ENCODE data around the gene TTLL13.

Gene TTLL13

DNA sequence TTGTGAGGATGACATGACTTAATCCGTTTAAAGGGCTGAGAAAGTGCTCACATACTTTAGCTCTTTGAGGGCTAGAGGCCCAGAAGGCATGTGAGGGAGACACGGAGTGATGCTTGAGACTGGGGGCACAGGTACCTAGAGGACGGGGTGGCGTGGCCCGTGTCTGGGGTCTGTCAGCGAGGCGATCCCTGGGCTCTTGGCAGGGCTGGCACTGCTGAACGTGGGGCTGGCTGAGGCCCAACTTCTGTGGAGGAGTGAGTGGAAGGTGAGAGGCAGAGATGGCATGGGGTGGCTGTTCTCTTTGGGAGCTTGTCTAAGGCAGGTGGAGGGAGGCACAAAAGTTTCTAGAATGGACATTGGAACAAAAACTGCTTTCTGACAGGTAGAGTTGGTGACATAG lies 38.8 kb upstream of the TTLL13 start:
- Mint-ChIP-seq H3K9me3 (no peaks in the 10 kb centered on the region), H3K4me3 (no peak overlapping the region), H3K27ac (no peak overlapping the region), H3K4me1 (ENCODE audit: low read depth) (peaks cover 16% of the 10 kb centered on the region), H3K27me3 (ENCODE audit: low read depth) (no peaks in the 10 kb centered on the region), H3K36me3 (ENCODE audit: low read depth) (peaks cover 13% of the 10 kb centered on the region)
- no peak for DNase-seq (ENCODE audit: low spot score)

- Mint-ChIP-seq H3K9me3 (no peaks in the 10 kb centered on the region), H3K27me3 (ENCODE audit: low read depth) (no peaks in the 10 kb centered on the region), H3K27ac (no peak overlapping the region), H3K36me3 (ENCODE audit: low read depth) (peaks cover 13% of the 10 kb centered on the region), H3K4me3 (no peak overlapping the region), H3K4me1 (ENCODE audit: low read depth) (peaks cover 16% of the 10 kb centered on the region)
- no peak for DNase-seq (ENCODE audit: low spot score)
Measured at GRCh38 chr15:90211009-90211408, 38.3 kb upstream of the TTLL13 start.

- DNase-seq (ENCODE audit: low spot score) = no peak
- H3K4me1 Mint-ChIP-seq (ENCODE audit: low read depth) = peaks cover 16% of the 10 kb centered on the region
- no peak overlapping the region for H3K27ac Mint-ChIP-seq
- peaks cover 13% of the 10 kb centered on the region for H3K36me3 Mint-ChIP-seq (ENCODE audit: low read depth)
- no peak overlapping the region for H3K4me3 Mint-ChIP-seq
- no peaks in the 10 kb centered on the region for H3K9me3 Mint-ChIP-seq
- no peaks in the 10 kb centered on the region for H3K27me3 Mint-ChIP-seq (ENCODE audit: low read depth)
Measured at GRCh38 chr15:90211440-90212143, 37.8 kb upstream of the TTLL13 start.

DNA sequence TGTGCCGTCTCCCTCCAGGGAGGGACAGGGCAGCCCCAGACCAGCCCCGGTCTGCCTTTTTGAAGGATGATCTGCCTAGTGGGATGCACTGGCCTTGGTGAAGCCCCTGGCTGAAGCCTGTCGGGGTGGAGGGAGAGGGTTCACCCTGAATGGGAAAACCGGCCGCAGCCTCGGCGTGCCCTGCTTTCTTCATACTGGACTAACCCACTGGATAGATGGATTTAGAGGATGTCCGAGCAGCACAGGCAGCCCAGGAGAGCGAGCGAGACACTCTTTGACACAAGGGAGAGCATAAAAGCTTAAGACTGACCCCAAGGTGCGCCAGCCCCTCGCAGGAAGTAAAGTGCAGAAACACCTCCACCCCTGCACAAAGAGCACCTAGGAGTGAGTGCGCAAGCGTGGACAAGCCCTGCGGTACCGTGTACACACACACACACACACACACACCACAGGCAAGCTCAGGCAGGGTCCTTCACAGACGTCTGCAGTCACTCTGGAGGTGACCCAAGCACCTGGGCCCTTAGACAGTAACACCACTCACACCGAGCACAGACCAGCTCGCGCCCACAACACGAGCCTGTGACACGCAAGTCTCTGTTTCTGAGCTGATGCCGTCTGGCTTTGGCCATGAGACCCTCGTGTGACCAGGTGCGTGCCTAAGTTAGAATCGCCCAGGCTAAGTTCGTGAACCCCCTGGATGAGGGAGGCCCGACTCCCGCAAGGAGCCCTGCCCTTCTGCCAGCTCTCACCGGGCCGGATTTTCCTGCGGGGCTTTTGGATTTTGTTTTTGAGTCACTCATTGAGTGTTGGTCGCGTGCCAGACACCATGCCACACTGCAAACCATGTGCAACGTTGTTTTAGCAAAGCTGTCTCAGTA lies 36.9 kb upstream of the TTLL13 start:
- Mint-ChIP-seq H3K27ac (no peak overlapping the region), H3K9me3 (no peaks in the 10 kb centered on the region), H3K36me3 (ENCODE audit: low read depth) (peaks cover 13% of the 10 kb centered on the region), H3K4me1 (ENCODE audit: low read depth) (peaks cover 16% of the 10 kb centered on the region), H3K4me3 (no peak overlapping the region), H3K27me3 (ENCODE audit: low read depth) (no peaks in the 10 kb centered on the region)
- no peak for DNase-seq (ENCODE audit: low spot score)

DNA sequence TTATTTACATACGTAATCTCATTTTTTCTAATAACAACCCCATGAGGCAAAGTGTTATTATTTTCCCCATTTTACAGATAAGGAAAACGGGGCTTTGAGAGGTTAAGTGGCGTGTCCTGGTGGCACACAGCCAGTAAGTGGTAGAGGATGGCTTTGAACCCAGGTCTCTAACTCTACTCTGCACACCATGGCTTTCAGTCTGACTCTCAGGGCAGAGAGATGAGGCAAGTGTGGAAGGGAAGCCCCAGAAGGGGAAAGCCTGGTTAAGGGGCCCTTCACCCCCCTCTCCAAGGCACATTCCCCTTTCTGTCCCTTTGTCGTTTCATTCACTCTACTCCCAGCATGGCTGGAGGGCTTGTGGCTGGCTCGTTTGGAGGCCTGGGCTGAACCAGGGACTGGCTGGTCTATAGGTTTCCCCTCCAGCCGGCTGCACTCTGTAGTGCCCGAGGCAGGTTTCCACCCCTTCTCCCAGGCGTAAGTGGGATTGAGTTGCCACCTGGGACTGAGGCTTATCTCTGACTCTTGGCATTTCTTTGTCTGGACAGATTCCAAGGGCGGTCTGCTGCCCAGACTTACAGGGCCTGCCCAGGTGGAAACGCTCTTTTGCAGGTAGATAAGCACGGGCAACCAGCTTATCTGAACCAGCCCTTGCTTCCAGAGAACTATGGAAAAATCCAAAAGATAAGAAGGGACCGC lies 36.1 kb upstream of the TTLL13 start:
- Mint-ChIP-seq H3K4me1 (ENCODE audit: low read depth) (peaks cover 16% of the 10 kb centered on the region), H3K36me3 (ENCODE audit: low read depth) (peaks cover 13% of the 10 kb centered on the region), H3K27ac (no peak overlapping the region), H3K9me3 (no peaks in the 10 kb centered on the region), H3K27me3 (ENCODE audit: low read depth) (no peaks in the 10 kb centered on the region), H3K4me3 (no peak overlapping the region)
- no peak for DNase-seq (ENCODE audit: low spot score)

- H3K4me1 Mint-ChIP-seq (ENCODE audit: low read depth) = peaks cover 17% of the 10 kb centered on the region
- H3K36me3 Mint-ChIP-seq (ENCODE audit: low read depth) = peaks cover 12% of the 10 kb centered on the region
- H3K27ac Mint-ChIP-seq = no peak overlapping the region
- no peak for DNase-seq (ENCODE audit: low spot score)
- H3K9me3 Mint-ChIP-seq = no peaks in the 10 kb centered on the region
- H3K4me3 Mint-ChIP-seq = no peak overlapping the region
- no peaks in the 10 kb centered on the region for H3K27me3 Mint-ChIP-seq (ENCODE audit: low read depth)
Measured at GRCh38 chr15:90213818-90214204, 35.5 kb upstream of the TTLL13 start.

DNA sequence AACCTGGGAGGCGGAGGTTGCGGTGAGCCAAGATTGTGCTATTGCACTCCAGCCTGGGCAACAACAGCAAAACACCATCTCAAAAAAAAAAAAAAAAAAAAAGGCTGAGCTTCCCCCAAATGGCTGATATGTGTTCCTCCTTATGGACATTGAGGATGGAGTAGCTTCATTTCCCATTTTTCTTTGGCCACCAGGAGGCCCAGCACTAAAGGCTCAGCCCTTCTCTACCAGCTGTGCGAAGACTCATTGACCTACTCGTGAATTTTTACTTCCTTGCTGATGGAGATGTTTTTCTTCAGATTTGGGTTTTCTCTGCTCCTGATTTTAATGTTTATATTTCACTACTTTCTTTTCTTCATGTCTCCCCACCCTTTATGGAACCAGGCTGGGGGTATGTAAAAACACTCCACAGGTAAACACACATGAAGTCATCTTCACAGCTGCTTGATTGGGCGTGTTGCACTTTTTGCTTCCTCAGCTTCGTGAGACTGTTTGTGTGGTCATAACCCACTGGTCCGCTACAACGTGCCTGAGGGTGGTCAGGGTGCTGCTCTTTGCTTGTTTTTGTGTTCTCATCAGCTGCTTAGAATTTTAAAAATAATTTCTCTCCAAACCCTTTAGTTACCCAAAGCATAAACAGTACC lies 34.7 kb upstream of the TTLL13 start:
- no peak overlapping the region for H3K27ac Mint-ChIP-seq
- no peaks in the 10 kb centered on the region for H3K9me3 Mint-ChIP-seq
- no peak for DNase-seq (ENCODE audit: low spot score)
- H3K4me3 Mint-ChIP-seq = no peak overlapping the region
- H3K36me3 Mint-ChIP-seq (ENCODE audit: low read depth) = peaks cover 8% of the 10 kb centered on the region
- no peaks in the 10 kb centered on the region for H3K27me3 Mint-ChIP-seq (ENCODE audit: low read depth)
- peaks cover 16% of the 10 kb centered on the region for H3K4me1 Mint-ChIP-seq (ENCODE audit: low read depth)

- H3K4me1 Mint-ChIP-seq (ENCODE audit: low read depth) = peaks cover 8% of the 10 kb centered on the region
- no peaks in the 10 kb centered on the region for H3K27me3 Mint-ChIP-seq (ENCODE audit: low read depth)
- no peak overlapping the region for H3K4me3 Mint-ChIP-seq
- no peak overlapping the region for H3K27ac Mint-ChIP-seq
- H3K9me3 Mint-ChIP-seq = no peaks in the 10 kb centered on the region
- no peak for DNase-seq (ENCODE audit: low spot score)
- peaks cover 3% of the 10 kb centered on the region for H3K36me3 Mint-ChIP-seq (ENCODE audit: low read depth)
Measured at GRCh38 chr15:90217671-90218394, 31.5 kb upstream of the TTLL13 start.

- Mint-ChIP-seq H3K36me3 (ENCODE audit: low read depth) (peaks cover 6% of the 10 kb centered on the region), H3K27ac (peak overlapping the region; percentile 13), H3K4me3 (no peak overlapping the region), H3K4me1 (ENCODE audit: low read depth) (peaks cover 8% of the 10 kb centered on the region), H3K27me3 (ENCODE audit: low read depth) (no peaks in the 10 kb centered on the region), H3K9me3 (no peaks in the 10 kb centered on the region)
- peak; percentile 32 for DNase-seq (ENCODE audit: low spot score)
Measured at GRCh38 chr15:90219421-90220141, 29.8 kb upstream of the TTLL13 start.

DNA sequence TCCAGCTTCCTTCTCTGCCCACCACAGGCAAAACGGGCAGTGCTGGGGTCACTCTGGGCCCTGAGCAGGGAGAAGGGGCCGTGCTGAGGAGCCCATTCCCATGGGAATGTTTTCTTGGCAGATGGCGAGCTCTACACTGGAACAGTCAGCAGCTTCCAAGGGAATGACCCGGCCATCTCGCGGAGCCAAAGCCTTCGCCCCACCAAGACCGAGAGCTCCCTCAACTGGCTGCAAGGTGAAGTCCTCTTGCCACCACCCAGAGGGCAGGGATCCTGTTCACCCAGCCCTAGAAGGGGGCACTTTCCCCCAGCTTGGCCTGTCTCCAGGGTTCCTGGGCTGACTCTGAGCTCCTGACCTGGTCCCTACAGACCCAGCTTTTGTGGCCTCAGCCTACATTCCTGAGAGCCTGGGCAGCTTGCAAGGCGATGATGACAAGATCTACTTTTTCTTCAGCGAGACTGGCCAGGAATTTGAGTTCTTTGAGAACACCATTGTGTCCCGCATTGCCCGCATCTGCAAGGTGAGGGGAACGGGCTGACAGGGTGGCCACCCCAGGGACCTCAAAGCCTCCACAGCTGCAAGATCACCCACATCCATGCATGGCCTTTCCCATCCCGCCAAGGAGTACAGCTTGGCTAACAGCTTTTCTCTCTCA lies 28.0 kb upstream of the TTLL13 start:
- H3K4me3 Mint-ChIP-seq = no peak overlapping the region
- no peak for DNase-seq (ENCODE audit: low spot score)
- H3K9me3 Mint-ChIP-seq = no peaks in the 10 kb centered on the region
- peaks cover 8% of the 10 kb centered on the region for H3K36me3 Mint-ChIP-seq (ENCODE audit: low read depth)
- no peak overlapping the region for H3K27ac Mint-ChIP-seq
- H3K27me3 Mint-ChIP-seq (ENCODE audit: low read depth) = no peaks in the 10 kb centered on the region
- H3K4me1 Mint-ChIP-seq (ENCODE audit: low read depth) = peaks cover 8% of the 10 kb centered on the region

DNA sequence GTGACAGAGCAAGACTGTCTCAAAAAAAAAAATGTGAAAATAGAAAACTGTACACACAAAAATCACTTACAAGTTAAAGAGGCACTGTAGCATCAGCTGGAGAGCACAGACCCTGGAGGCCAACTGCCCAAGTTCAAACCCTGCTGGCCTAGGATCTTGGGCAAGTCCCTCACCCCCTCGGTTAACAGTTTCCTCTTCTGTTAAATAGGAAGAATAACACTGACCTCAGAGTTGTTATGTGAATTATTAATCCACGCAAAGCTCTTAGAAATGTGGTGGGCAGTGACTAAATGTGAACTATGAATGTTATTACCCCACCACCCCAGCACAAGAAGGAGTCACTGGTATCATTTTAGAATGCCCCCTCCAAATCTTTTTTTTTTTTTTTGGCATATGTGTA lies 26.8 kb upstream of the TTLL13 start:
- H3K36me3 Mint-ChIP-seq (ENCODE audit: low read depth) = peaks cover 11% of the 10 kb centered on the region
- no peak for DNase-seq (ENCODE audit: low spot score)
- peaks cover 8% of the 10 kb centered on the region for H3K4me1 Mint-ChIP-seq (ENCODE audit: low read depth)
- no peak overlapping the region for H3K27ac Mint-ChIP-seq
- H3K4me3 Mint-ChIP-seq = no peak overlapping the region
- no peaks in the 10 kb centered on the region for H3K9me3 Mint-ChIP-seq
- no peaks in the 10 kb centered on the region for H3K27me3 Mint-ChIP-seq (ENCODE audit: low read depth)

DNA sequence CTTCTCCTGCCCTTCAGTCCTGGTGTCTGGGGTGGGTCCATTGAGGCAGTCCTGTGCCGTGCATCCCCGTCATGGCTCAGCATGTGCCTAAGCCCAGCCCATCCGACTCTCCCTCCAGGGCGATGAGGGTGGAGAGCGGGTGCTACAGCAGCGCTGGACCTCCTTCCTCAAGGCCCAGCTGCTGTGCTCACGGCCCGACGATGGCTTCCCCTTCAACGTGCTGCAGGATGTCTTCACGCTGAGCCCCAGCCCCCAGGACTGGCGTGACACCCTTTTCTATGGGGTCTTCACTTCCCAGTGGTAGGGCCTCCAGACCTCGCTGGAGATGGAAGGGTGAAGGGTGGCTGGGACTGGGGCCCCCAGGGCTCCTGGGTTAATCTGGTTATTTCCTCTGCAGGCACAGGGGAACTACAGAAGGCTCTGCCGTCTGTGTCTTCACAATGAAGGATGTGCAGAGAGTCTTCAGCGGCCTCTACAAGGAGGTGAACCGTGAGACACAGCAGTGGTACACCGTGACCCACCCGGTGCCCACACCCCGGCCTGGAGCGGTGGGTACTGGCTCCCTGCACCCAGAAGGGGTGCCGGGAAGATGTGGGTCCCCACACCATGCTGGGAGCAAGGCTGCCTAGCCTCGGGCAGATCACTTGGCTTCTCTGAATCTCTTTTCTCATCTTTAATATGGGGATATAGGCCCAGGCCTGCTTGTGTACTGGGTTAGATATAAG lies 25.8 kb upstream of the TTLL13 start:
- H3K9me3 Mint-ChIP-seq = no peaks in the 10 kb centered on the region
- H3K4me1 Mint-ChIP-seq (ENCODE audit: low read depth) = peaks cover 8% of the 10 kb centered on the region
- no peak for DNase-seq (ENCODE audit: low spot score)
- no peaks in the 10 kb centered on the region for H3K27me3 Mint-ChIP-seq (ENCODE audit: low read depth)
- H3K4me3 Mint-ChIP-seq = no peak overlapping the region
- no peak overlapping the region for H3K27ac Mint-ChIP-seq
- peaks cover 12% of the 10 kb centered on the region for H3K36me3 Mint-ChIP-seq (ENCODE audit: low read depth)

Data from T-helper 2 cell treated with Interferon-gamma antibody and Interleukin-4, amounts not matched to agents 5 μg/mL and 100 μg/mL, for 36 hours (primary cell).